Nephron progenitor cell (in vitro differentiated cells): ENCODE measurements around the gene KIF3B.

ENCODE experiments used
- DNase-seq: peaks from one replicate; pipeline ENCODE4 v3.0.0; 2021
- H3K27ac Mint-ChIP-seq: 2 replicates; pipeline ENCODE4 v1.8.0; 2021; ENCODE audit warnings: mild to moderate bottlenecking, moderate library complexity, mixed read lengths
- H3K27me3 Mint-ChIP-seq: 2 replicates; pipeline ENCODE4 v1.8.0; 2021; ENCODE audit warnings: mild to moderate bottlenecking, low read depth, mixed read lengths; ENCODE audit not compliant: poor library complexity
- H3K36me3 Mint-ChIP-seq: 2 replicates; pipeline ENCODE4 v1.8.0; 2021; ENCODE audit warnings: low read depth, mixed read lengths
- H3K4me1 Mint-ChIP-seq: 2 replicates; pipeline ENCODE4 v1.8.0; 2021; ENCODE audit warnings: mixed read lengths
- H3K4me3 Mint-ChIP-seq: 2 replicates; pipeline ENCODE4 v1.8.0; 2021; ENCODE audit warnings: mild to moderate bottlenecking, moderate library complexity, mixed read lengths
- H3K9me3 Mint-ChIP-seq: 2 replicates; pipeline ENCODE4 v1.8.0; 2021; ENCODE audit warnings: mild to moderate bottlenecking, moderate library complexity, mixed read lengths
- CTCF ChIP-seq: fragments of 200-600 bp; sonication (generic); IDR thresholded peaks from 2 replicates; pipeline ENCODE4 v1.5.0; 2021; ENCODE audit warnings: antibody characterized with exemption

The KIF3B gene

GRCh38 chr20:32329817-32330554 is 52.5 kb downstream of the KIF3B start:
- DNase-seq = no peak
- Mint-ChIP-seq H3K36me3 (peaks cover 40% of the 10 kb centered on the region), H3K4me1 (no peaks in the 10 kb centered on the region), H3K27ac (no peak overlapping the region), H3K9me3 (no peaks in the 10 kb centered on the region), H3K27me3 (no peaks in the 10 kb centered on the region), H3K4me3 (no peak overlapping the region)
- TF ChIP-seq CTCF = no peak

- H3K4me1 Mint-ChIP-seq = no peaks in the 10 kb centered on the region
- no peak overlapping the region for H3K27ac Mint-ChIP-seq
- no peaks in the 10 kb centered on the region for H3K27me3 Mint-ChIP-seq
- TF ChIP-seq CTCF = no peak
- peaks cover 41% of the 10 kb centered on the region for H3K36me3 Mint-ChIP-seq
- H3K4me3 Mint-ChIP-seq = no peak overlapping the region
- DNase-seq = no peak
- no peaks in the 10 kb centered on the region for H3K9me3 Mint-ChIP-seq
Measured at GRCh38 chr20:32330555-32330897, 53.1 kb downstream of the KIF3B start.

- no peak for DNase-seq
- peaks cover 32% of the 10 kb centered on the region for H3K36me3 Mint-ChIP-seq
- peaks cover 9% of the 10 kb centered on the region for H3K4me1 Mint-ChIP-seq
- H3K27ac Mint-ChIP-seq = no peak overlapping the region
- H3K27me3 Mint-ChIP-seq = no peaks in the 10 kb centered on the region
- no peak for TF ChIP-seq CTCF
- no peaks in the 10 kb centered on the region for H3K9me3 Mint-ChIP-seq
- H3K4me3 Mint-ChIP-seq = no peak overlapping the region
Measured at GRCh38 chr20:32332614-32333013, 55.2 kb downstream of the KIF3B start.

GRCh38 chr20:32333181-32333987 is 55.9 kb downstream of the KIF3B start:
- H3K27me3 Mint-ChIP-seq = no peaks in the 10 kb centered on the region
- H3K9me3 Mint-ChIP-seq = no peaks in the 10 kb centered on the region
- DNase-seq = no peak
- peaks cover 31% of the 10 kb centered on the region for H3K36me3 Mint-ChIP-seq
- peaks cover 12% of the 10 kb centered on the region for H3K4me1 Mint-ChIP-seq
- no peak overlapping the region for H3K4me3 Mint-ChIP-seq
- peak overlapping the region; percentile 74 for H3K27ac Mint-ChIP-seq
- TF ChIP-seq CTCF = no peak

- no peaks in the 10 kb centered on the region for H3K27me3 Mint-ChIP-seq
- H3K27ac Mint-ChIP-seq = peak overlapping the region; percentile 74
- DNase-seq = no peak
- peaks cover 19% of the 10 kb centered on the region for H3K4me1 Mint-ChIP-seq
- H3K9me3 Mint-ChIP-seq = no peaks in the 10 kb centered on the region
- no peak overlapping the region for H3K4me3 Mint-ChIP-seq
- peaks cover 27% of the 10 kb centered on the region for H3K36me3 Mint-ChIP-seq
- TF ChIP-seq CTCF = no peak
Measured at GRCh38 chr20:32333988-32334885, 56.8 kb downstream of the KIF3B start.
